ENCODE data around the gene TADA2A. TPM values are rescaled to one million over a fixed set of nuclear protein-coding genes. Genes with fewer than 3 reads are reported as not detected.

The TADA2A gene
- polyA plus RNA-seq, 1 donor (not counting 4 experiments of a cell fraction or from before 2014, with no cell fraction given) = 13.8 TPM

DNA sequence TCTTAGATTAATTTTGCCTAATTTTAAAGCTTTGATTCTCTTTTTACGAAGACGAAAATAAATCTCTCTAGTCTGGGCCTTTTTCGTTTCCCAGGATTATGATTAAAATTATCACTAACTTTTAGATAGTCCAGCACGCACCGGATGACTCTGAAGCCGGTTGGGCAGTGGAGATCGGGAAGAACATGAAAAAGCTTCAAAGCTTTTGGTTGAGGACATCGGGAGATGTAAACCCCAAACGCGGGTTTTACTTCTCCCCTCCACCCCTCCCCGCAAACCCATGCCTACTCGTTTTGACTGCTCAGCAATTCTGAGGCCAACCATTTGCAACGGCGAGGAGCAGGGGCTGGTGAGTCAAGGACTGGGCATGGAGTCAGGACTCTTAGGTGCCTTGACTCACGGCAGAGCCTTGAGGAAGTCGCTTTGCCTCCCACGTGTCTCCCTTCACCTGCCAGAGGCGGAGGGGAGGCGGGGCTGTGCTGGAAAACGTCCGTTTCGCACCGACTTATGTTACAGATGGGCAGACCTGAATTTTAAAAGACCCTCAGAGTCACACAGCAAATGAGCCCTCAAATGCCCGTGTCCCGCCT, 82.0 kb downstream of the TADA2A start:
- dilution Hi-C loops (cut with MboI; ENCODE audit: extremely low pct_ligation_motif_present, low sequenced_read_pairs) = no loop called here
- peaks cover 0 to 2% of the 10 kb centered on the region in 2 experiments for H3K36me3 ChIP-seq (ENCODE audit: control insufficient read depth in 2 of 2, extremely low read depth in 1 of 2, insufficient read depth in 2 of 2, low read length in 2 of 2)
- H3K9ac ChIP-seq (ENCODE audit: control insufficient read depth, extremely low read depth, insufficient read depth, low read length) = peak overlapping the region; percentile 89
- peak overlapping the region; percentile 86 for H3K4me2 ChIP-seq (ENCODE audit: control insufficient read depth, extremely low read depth, insufficient read depth, low read depth, low read length)
- no peak for FAIRE-seq
- no peaks in the 10 kb centered on the region for H3K27me3 ChIP-seq (ENCODE audit: control insufficient read depth, extremely low read depth, insufficient read depth, low read length)
- peaks cover 1% of the 10 kb centered on the region for H4K20me1 ChIP-seq (ENCODE audit: control insufficient read depth, extremely low read depth, insufficient read depth, low read length)
- H2AFZ ChIP-seq (ENCODE audit: control insufficient read depth, low read length) = peak overlapping the region; percentile 50
- peaks cover 28% of the 10 kb centered on the region for H3K4me1 ChIP-seq (ENCODE audit: control insufficient read depth, extremely low read depth, insufficient read depth, low read length)
- H3K9me1 ChIP-seq (ENCODE audit: control insufficient read depth, extremely low read depth, insufficient read depth, low read length) = no peaks in the 10 kb centered on the region
- H3K4me3 ChIP-seq (ENCODE audit: control insufficient read depth in 2 of 3, extremely low read depth in 1 of 3, insufficient read depth in 2 of 3, low read depth in 1 of 3, low read length in 3 of 3) = peak overlapping the region; percentile 67 to 81 (median 71)
- peaks cover 29% of the 10 kb centered on the region for H3K79me2 ChIP-seq (ENCODE audit: control insufficient read depth, insufficient read depth, low read length)
- no peak for DNase-seq (ENCODE audit: low read depth, low spot score)
- peak overlapping the region; percentile 99 for H3K27ac ChIP-seq (ENCODE audit: control insufficient read depth, insufficient read depth, low read length)
- no peak for TF ChIP-seq EZH2 (IDR thresholded peaks at IDR 0.05; ENCODE audit: low read length)
- TF ChIP-seq, protein P1, sequence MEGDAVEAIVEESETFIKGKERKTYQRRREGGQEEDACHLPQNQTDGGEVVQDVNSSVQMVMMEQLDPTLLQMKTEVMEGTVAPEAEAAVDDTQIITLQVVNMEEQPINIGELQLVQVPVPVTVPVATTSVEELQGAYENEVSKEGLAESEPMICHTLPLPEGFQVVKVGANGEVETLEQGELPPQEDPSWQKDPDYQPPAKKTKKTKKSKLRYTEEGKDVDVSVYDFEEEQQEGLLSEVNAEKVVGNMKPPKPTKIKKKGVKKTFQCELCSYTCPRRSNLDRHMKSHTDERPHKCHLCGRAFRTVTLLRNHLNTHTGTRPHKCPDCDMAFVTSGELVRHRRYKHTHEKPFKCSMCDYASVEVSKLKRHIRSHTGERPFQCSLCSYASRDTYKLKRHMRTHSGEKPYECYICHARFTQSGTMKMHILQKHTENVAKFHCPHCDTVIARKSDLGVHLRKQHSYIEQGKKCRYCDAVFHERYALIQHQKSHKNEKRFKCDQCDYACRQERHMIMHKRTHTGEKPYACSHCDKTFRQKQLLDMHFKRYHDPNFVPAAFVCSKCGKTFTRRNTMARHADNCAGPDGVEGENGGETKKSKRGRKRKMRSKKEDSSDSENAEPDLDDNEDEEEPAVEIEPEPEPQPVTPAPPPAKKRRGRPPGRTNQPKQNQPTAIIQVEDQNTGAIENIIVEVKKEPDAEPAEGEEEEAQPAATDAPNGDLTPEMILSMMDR (optimal IDR thresholded peaks at IDR 0.05 in 1 of 3, IDR thresholded peaks at IDR 0.05 in 1 of 3, conservative IDR thresholded peaks at IDR 0.05 in 1 of 3; ENCODE audit: extremely low read depth in 1 of 3, insufficient read depth in 2 of 3, low read length in 3 of 3) = no peak
- H3K9me3 ChIP-seq (ENCODE audit: control insufficient read depth, low read depth, low read length) = no peaks in the 10 kb centered on the region

DNA sequence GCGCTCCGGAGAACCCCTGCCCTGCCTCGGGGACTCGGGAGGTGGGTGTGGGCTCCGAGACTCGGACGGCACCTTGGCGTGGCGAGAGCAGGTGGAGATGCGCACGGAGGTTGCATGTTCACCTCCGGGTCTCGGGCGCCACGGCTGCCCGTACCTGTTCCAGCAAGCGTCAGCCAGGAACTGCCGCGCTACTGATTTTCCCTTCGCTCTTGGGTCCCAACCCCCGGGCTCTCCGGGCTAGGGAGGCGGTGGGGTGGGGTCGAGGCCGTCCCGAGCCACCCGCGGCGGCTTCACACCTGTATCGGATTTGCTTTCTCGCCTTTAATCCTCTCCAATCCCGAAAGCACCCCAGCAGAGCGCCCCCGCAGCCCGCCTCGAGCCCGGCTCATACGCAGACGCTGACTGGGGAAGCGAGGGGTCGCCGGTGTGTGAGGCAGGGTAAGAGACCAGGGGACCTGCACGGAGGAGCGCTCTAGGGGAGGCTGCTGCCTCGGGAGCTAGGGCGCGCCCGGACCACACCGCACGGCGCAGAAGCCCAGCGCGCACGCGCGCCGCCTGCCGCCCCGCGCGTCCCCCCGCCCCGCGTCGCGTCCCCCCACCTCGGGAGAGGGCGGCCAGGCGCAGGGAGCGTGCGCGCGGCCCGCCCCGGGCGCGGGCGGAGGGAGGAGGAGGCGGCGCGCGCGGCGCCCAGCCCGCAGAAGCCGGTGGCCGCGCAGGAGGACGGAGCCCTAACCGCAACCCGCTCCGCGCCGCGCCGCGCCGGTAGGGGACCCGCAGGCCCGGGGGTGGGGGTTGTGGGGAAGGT, 82.7 kb downstream of the TADA2A start, which contains the start of gene DUSP14:
TSS of gene DUSP14 (plus strand) at position 695 of the 805 bp plus-strand sequence. CDS start 22,382 bp downstream, outside the sequence.
- DNase-seq (ENCODE audit: low read depth, low spot score) (no peak), FAIRE-seq (no peak)
- TF ChIP-seq, protein P1 (optimal IDR thresholded peaks at IDR 0.05 in 1 of 3, IDR thresholded peaks at IDR 0.05 in 1 of 3, conservative IDR thresholded peaks at IDR 0.05 in 1 of 3; ENCODE audit: extremely low read depth in 1 of 3, insufficient read depth in 2 of 3, low read length in 3 of 3) = peak in 1 of 3 experiments; percentile 9
- no peak for TF ChIP-seq EZH2 (IDR thresholded peaks at IDR 0.05; ENCODE audit: low read length)
- peaks cover 35% of the 10 kb centered on the region for H3K79me2 ChIP-seq (ENCODE audit: control insufficient read depth, insufficient read depth, low read length)
- H3K4me1 ChIP-seq (ENCODE audit: control insufficient read depth, extremely low read depth, insufficient read depth, low read length) = peaks cover 32% of the 10 kb centered on the region
- H3K27ac ChIP-seq (ENCODE audit: control insufficient read depth, insufficient read depth, low read length) = peak within 1 kb of the TSS; percentile 99
- peak within 1 kb of the TSS; percentile 96 for H3K4me2 ChIP-seq (ENCODE audit: control insufficient read depth, extremely low read depth, insufficient read depth, low read depth, low read length)
- H3K27me3 ChIP-seq (ENCODE audit: control insufficient read depth, extremely low read depth, insufficient read depth, low read length) = no peaks in the 10 kb centered on the region
- no peaks in the 10 kb centered on the region for H3K9me3 ChIP-seq (ENCODE audit: control insufficient read depth, low read depth, low read length)
- H3K9ac ChIP-seq (ENCODE audit: control insufficient read depth, extremely low read depth, insufficient read depth, low read length) = peak within 1 kb of the TSS; percentile 89
- dilution Hi-C loops (cut with MboI; ENCODE audit: extremely low pct_ligation_motif_present, low sequenced_read_pairs) = no loop called here
- peak within 1 kb of the TSS; percentile 50 for H2AFZ ChIP-seq (ENCODE audit: control insufficient read depth, low read length)
- peaks cover 3% of the 10 kb centered on the region for H4K20me1 ChIP-seq (ENCODE audit: control insufficient read depth, extremely low read depth, insufficient read depth, low read length)
- H3K36me3 ChIP-seq (ENCODE audit: control insufficient read depth in 2 of 2, extremely low read depth in 1 of 2, insufficient read depth in 2 of 2, low read length in 2 of 2) = peaks cover 0 to 2% of the 10 kb centered on the region in 2 experiments
- no peaks in the 10 kb centered on the region for H3K9me1 ChIP-seq (ENCODE audit: control insufficient read depth, extremely low read depth, insufficient read depth, low read length)
- peak within 1 kb of the TSS; percentile 67 to 86 (median 83) for H3K4me3 ChIP-seq (ENCODE audit: control insufficient read depth in 2 of 3, extremely low read depth in 1 of 3, insufficient read depth in 2 of 3, low read depth in 1 of 3, low read length in 3 of 3)

All from keratinocyte (primary cell).